GM21528 (cell line): Measurements from ENCODE around the gene SMNDC1.
"Not testable (repeated sequence)": the region's sequence is repeated elsewhere in the genome, so short reads cannot be mapped to it uniquely, and the experiment has no call there.

ENCODE experiments used
- ATAC-seq: cut with Tn5 transposase; IDR thresholded peaks from one replicate; pipeline ENCODE4 v1.9.1; 2021; ENCODE audit warnings: mild to moderate bottlenecking, moderate library complexity; ENCODE audit not compliant: unreplicated experiment, low FRiP score

The SMNDC1 gene

DNA sequence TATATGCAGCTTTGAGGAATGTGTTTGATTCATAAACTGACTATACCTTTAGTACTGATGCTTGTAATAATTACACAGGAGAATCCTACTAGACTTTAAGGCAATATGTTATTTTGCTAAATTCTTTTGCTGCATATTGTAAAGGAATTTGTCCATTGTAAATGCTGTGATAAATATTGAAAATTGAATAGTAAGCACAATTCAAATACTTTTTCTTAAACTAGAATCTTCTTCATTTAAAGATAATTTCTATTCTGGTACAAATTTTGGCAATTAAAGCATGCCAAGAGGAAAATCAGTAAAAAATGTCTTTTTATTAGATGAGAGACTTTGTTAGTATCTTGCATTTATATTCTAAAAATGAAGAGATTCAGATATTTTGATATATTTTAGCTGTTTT lies 45.4 kb downstream of the SMNDC1 start:
- ATAC-seq = no peak

DNA sequence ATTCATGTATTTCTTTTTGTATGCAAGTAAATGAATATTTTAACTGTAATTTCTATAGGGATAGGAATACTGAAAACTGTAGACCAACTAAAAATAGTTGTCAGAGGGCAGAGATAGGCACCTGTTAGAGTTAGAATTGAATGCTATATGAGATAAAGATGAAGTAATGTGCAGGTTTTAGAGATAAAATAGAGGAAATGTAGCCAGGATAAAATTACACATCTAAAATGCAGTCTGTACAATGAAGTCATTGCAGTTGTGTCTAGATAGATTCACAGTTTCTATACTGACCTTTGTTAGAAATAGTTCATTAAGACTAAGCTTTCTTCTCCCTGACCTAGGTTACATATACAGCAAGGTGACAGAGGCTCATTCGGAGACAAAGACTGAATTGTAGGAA lies 46.2 kb downstream of the SMNDC1 start:
- ATAC-seq = no peak

DNA sequence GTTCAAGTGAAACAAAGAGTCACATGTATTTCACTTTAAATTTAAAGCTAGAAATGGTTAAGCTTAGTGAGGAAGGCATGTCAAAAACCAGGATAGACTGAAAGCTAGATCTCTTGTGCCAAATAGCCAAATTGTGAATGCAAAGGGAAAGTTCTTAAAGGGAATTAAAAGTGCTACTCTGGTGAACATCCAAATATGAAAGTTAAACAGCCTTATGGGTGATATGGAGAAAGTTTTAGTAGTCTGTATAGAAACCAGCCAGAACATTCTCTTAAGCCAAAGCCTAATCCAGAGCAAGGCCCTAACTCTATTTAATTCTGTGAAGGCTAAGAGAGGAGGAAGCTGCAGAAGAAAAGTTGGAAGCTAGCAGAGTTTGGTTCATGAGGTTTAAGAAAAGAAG lies 50.3 kb downstream of the SMNDC1 start:
- ATAC-seq = no peak

DNA sequence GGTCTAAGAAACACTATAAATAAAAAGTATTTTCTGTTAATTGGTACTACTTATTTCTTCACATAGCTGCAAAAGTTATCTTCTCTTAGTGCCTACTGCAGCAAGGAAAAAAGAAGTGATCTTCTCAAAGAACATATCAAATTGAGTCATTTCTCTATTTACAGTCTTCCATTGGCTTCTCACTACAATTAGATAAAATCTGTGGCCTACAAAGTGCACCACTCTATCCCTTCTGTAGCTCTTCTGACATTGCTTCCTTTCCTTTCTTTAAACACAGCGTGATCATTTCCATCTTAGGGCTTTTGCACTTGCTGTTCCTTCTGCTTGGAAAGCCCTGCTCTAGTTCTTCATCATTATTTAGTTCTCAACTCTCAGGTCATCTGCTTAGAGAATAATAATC lies 52.6 kb downstream of the SMNDC1 start:
- no peak for ATAC-seq

DNA sequence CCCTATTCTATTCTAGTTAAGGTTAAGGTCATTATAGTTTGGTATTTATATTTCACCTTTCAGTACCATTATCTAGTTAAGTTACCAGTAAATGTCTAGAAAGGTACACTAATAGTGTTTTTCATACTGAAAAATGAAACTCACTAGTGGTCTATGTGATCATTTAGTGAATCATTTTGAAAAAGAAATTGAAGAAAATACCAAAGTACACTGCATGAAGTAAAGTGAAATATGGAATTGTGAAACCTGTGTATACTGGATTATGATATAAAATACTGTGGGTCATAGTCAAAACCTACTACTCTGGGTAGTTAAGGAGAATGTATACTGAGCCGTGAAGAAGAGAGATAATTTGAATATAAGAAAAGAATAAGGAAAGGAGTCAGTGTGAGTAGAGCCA lies 53.3 kb downstream of the SMNDC1 start:
- ATAC-seq = peak; percentile 81

DNA sequence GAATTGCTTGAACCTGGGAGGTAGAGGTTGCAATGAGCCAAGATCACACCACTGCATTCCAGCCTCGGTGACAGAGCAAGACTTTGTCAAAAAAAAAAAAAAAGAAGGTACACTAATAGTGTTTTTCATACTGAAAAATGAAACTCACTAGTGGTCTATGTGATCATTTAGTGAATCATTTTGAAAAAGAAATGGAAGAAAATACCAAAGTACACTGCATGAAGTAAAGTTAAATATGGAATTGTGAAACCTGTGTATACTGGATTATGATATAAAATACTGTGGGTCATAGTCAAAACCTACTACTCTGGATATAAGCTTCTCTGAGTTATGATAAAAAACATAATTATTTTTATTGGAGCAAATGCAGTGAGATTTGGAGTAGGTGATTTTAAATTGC lies 55.2 kb downstream of the SMNDC1 start:
- peak; percentile 59 for ATAC-seq

DNA sequence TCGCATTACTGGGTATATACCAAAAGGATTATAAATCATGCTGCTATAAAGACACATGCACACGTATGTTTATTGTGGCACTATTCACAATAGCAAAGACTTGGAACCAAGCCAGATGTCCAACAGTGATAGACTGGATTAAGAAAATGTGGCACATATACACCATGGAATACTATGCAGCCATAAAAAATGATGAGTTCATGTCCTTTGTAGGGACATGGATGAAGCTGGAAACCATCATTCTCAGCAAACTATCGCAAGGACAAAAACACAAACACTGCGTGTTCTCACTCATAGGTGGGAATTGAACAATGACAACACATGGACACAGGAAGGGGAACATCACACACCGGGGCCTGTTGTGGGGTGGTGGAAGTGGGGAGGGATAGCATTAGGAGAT lies 56.9 kb downstream of the SMNDC1 start:
- not testable (repeated sequence) for ATAC-seq

DNA sequence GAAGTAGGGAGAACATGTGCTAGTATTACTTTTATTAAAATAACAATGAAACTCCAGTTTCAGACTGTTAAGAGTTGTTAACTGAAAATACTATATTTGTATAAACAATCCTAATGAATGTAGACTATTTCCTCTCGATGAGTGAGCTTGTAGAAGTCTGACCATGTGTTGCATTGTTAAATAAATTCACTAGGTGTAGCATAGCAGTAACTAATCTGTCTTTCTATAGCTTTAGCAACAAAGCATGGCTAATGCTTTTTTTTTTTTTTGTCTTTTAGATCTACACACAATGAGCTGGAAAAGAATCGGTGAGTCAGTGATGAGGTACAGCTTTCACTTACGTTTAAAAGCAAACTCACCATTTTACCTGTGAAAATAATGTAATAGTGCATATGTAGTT lies 60.2 kb downstream of the SMNDC1 start:
- no peak for ATAC-seq

DNA sequence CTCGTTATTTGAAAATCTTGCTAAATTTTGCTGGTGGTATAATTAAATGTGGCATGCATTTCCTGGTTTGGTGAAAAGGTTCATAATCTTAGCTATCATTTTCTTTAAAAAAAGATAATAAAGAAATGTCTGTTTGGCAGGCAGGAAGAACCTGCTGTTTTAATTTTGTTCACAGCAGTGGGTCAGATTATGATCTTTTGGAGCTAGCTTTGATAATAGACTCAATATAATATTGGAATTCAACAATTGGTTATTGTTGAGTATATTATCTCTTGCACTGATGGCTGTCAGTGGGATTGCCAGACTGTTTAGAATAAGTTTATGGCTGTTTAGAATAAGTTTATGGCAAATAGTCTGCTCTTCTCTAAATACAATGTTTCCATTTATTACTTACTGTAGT lies 62.2 kb downstream of the SMNDC1 start:
- no peak for ATAC-seq

DNA sequence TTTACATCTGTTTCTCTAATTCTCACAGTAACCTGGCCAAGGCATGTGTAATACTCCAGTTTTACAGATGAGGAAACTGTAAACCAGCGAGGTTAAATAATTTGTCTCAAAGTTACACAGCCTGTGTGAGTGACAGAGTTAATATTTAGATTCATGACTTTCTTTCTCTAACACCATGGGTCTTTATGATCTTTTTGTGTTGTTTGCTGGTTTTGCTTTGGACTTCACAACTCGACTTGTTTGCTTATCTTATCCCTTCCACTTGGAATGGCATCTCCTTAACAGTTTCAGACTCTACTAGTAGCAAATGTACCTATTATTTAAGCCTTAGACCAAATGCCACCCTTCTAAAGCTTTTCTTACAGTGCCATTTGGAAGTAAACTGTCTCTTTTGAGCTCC lies 62.9 kb downstream of the SMNDC1 start:
- ATAC-seq = peak; percentile 34

DNA sequence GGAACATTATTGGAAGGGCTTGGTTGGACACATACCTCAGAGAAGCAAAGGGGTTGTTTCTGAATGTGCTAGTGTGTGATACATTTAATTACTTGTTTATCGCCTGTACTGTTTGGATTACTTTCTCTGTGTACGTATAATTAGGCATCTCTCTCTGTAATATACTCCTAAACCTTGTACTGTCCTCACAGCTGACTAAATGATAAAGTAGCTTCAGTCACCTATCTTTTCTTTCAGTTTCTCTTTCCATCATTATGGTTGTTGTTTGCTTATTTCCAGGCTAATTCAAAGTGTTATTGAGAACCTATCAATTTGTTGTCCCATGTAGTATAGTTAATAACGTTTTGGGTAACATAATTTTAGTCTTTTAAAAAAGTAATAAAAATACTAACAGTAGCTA lies 63.3 kb downstream of the SMNDC1 start:
- ATAC-seq = peak; percentile 69
